ENCODE measurements around the gene HIPK3.

GRCh38 chr11:33389635-33390034, 132.5 kb downstream of the HIPK3 start:
- TF ChIP-seq, protein P1, sequence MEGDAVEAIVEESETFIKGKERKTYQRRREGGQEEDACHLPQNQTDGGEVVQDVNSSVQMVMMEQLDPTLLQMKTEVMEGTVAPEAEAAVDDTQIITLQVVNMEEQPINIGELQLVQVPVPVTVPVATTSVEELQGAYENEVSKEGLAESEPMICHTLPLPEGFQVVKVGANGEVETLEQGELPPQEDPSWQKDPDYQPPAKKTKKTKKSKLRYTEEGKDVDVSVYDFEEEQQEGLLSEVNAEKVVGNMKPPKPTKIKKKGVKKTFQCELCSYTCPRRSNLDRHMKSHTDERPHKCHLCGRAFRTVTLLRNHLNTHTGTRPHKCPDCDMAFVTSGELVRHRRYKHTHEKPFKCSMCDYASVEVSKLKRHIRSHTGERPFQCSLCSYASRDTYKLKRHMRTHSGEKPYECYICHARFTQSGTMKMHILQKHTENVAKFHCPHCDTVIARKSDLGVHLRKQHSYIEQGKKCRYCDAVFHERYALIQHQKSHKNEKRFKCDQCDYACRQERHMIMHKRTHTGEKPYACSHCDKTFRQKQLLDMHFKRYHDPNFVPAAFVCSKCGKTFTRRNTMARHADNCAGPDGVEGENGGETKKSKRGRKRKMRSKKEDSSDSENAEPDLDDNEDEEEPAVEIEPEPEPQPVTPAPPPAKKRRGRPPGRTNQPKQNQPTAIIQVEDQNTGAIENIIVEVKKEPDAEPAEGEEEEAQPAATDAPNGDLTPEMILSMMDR (IDR thresholded peaks at IDR 0.05): no peak
- no peak for TF ChIP-seq POLR2A (IDR thresholded peaks at IDR 0.05)

All from heart left ventricle (tissue), 13 donors.